HL-60 (cell line): ENCODE data around the gene PLCL2.

Experiments used
- GABPA ChIP-seq: IDR thresholded peaks from 2 replicates; pipeline ENCODE4 v1.6.1; 2012; ENCODE audit warnings: low read depth
- POLR2AphosphoS5 ChIP-seq: IDR thresholded peaks from 2 replicates; pipeline ENCODE4 v1.6.1; 2012; ENCODE audit warnings: low read depth
- SPI1 ChIP-seq: IDR thresholded peaks from 2 replicates; pipeline ENCODE4 v1.6.1; 2012; ENCODE audit warnings: low read depth, mild to moderate bottlenecking, borderline replicate concordance
- TF ChIP-seq, protein P1 (sequence below): IDR thresholded peaks from one replicate; pipeline ENCODE4 v1.5.1; 2011; ENCODE audit warnings: low read length, control low read depth, inconsistent platforms; ENCODE audit not compliant: insufficient read depth
- TF ChIP-seq, protein P2 (sequence below): IDR thresholded peaks from 2 replicates; pipeline ENCODE4 v1.6.1; 2012; ENCODE audit warnings: low read depth; ENCODE audit not compliant: insufficient replicate concordance

DNA sequence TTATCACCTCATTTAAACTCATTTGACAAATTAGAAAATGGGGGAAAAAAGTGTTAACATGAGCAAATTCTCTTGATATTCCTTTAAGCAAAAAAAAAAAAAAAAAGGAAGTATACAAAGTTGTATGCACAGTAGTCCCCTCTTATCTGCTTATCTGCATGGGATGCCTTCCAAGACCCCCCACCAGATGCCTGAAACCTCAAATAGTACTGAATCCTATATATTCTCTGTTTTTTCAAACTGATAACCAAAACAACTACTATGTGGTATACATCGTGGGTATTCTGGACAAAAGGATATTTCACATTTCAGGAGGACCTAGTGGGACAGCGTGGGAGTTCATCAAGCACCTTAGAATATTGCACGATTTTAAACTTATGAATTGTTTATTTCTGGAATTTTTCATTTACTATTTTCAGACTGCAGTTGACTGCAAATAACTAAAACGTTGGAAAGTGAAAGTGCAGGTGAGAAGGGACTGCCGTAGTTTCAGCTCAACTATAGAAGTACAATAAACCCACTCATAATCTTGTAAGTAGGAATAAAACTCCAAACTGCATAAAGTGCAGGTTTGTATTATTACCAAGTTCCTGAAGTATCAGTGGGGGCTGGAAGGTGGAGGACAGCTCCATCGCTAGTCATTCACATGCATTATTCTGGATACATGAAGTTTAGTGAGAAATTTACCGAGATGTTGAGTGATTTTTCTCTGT is 43.6 kb upstream of the PLCL2 start:
- TF ChIP-seq, protein P1, sequence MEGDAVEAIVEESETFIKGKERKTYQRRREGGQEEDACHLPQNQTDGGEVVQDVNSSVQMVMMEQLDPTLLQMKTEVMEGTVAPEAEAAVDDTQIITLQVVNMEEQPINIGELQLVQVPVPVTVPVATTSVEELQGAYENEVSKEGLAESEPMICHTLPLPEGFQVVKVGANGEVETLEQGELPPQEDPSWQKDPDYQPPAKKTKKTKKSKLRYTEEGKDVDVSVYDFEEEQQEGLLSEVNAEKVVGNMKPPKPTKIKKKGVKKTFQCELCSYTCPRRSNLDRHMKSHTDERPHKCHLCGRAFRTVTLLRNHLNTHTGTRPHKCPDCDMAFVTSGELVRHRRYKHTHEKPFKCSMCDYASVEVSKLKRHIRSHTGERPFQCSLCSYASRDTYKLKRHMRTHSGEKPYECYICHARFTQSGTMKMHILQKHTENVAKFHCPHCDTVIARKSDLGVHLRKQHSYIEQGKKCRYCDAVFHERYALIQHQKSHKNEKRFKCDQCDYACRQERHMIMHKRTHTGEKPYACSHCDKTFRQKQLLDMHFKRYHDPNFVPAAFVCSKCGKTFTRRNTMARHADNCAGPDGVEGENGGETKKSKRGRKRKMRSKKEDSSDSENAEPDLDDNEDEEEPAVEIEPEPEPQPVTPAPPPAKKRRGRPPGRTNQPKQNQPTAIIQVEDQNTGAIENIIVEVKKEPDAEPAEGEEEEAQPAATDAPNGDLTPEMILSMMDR: no peak
- no peak for TF ChIP-seq POLR2AphosphoS5
- TF ChIP-seq, protein P2, sequence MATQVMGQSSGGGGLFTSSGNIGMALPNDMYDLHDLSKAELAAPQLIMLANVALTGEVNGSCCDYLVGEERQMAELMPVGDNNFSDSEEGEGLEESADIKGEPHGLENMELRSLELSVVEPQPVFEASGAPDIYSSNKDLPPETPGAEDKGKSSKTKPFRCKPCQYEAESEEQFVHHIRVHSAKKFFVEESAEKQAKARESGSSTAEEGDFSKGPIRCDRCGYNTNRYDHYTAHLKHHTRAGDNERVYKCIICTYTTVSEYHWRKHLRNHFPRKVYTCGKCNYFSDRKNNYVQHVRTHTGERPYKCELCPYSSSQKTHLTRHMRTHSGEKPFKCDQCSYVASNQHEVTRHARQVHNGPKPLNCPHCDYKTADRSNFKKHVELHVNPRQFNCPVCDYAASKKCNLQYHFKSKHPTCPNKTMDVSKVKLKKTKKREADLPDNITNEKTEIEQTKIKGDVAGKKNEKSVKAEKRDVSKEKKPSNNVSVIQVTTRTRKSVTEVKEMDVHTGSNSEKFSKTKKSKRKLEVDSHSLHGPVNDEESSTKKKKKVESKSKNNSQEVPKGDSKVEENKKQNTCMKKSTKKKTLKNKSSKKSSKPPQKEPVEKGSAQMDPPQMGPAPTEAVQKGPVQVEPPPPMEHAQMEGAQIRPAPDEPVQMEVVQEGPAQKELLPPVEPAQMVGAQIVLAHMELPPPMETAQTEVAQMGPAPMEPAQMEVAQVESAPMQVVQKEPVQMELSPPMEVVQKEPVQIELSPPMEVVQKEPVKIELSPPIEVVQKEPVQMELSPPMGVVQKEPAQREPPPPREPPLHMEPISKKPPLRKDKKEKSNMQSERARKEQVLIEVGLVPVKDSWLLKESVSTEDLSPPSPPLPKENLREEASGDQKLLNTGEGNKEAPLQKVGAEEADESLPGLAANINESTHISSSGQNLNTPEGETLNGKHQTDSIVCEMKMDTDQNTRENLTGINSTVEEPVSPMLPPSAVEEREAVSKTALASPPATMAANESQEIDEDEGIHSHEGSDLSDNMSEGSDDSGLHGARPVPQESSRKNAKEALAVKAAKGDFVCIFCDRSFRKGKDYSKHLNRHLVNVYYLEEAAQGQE: no peak
- no peak for TF ChIP-seq SPI1
- TF ChIP-seq GABPA: no peak
